Left kidney (tissue), 2 donors: Measurements from ENCODE around the gene MRTO4. TPM values are rescaled to one million over a fixed set of nuclear protein-coding genes. Genes with fewer than 3 reads are reported as not detected.
"Not testable (repeated sequence)": the region's sequence is repeated elsewhere in the genome, so short reads cannot be mapped to it uniquely, and the experiment has no call there.

Experiments used
- DNase-seq: peaks from one replicate; pipeline ENCODE4 v3.0.0-alpha.2; 2013
- polyA plus RNA-seq: library from polyadenylated mRNA; unstranded; fragments of 120-200 nt; gene quantifications from one replicate; pipeline ENCODE4 v1.2.1, GENCODE V29; 2013; ENCODE audit not compliant: insufficient read length

The MRTO4 gene
- polyA plus RNA-seq, 1 donor = 32.4 TPM

DNA sequence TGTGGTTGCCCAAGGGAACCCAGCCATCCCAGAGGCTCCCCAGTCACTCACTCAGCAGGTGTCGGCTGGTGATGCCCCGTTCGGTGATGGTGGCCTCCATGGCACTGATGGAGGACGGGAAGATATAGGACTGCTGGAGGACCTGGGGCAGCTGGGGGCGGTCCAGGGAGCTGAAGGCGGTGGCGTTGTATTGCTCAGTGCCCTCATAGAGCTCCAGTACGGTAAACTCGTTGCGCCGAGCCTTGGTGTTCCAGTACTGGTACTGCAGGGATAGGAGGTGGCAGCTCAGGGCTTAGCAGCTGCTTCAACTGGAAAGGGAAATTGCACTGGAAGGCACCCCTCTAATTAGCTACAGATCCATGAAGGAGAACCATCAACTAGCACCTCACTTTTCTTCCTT is 29.0 kb upstream of the MRTO4 start:
- no peak for DNase-seq

DNA sequence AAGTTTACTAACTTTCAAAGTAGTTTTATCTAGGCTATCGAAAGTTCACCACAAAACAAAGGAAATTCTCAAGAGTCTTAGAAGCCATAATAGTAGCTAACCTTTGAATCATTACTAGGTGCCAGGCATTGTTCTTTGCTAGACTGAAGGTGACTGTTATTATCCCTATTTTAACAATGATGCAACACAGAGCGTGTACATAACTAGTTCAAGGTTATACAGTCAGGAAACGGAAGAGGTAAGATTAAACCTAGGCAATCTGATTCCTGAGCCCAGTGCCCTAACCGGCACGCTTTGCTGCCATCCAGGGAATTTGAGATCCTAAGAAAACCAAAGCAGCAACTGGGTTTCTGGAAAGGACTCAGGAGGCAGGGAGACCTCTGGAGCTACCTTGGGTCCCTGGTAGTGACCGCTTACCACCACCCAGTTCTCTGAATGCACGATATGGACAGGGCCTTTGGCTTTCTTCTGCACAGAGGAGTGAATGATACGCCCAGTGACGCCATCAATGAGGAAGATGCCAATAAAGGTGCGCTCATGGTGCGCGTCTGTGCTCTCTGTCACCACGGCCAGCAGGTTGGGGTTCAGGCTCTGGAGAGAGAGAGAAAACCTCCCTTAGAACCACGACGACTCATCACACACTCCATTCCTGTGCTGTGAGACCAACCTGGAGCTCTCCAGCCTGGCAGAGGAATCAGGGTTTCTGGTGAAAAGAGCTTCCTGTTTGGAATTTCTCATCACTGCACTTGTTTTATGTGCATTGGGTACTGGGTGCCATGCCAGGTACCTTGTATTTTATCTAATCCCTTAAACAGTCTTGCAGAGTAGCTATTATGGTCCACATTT is 28.4 kb upstream of the MRTO4 start:
- no peak for DNase-seq

DNA sequence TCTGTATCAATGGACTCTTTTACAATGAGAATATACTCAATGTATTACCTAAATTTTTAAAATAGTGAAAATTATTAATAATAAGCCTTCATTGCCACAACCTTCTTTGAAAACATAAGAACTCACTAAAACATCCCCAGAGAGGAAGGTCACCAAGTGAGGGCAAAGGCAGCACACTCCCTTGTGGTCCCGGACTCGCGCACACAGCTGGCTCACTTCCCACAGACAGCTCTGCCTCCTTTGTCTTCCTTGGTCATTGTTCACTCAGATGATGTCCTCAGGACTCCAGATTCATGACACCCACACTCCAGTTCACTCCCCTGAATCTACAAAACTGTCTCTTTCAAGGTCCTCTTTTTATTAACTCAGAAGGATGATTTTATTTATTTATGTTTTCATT is 22.4 kb upstream of the MRTO4 start:
- no peak for DNase-seq

- DNase-seq = no peak
Observed at GRCh38 chr1:19229828-19230325, 21.7 kb upstream of the MRTO4 start.

DNA sequence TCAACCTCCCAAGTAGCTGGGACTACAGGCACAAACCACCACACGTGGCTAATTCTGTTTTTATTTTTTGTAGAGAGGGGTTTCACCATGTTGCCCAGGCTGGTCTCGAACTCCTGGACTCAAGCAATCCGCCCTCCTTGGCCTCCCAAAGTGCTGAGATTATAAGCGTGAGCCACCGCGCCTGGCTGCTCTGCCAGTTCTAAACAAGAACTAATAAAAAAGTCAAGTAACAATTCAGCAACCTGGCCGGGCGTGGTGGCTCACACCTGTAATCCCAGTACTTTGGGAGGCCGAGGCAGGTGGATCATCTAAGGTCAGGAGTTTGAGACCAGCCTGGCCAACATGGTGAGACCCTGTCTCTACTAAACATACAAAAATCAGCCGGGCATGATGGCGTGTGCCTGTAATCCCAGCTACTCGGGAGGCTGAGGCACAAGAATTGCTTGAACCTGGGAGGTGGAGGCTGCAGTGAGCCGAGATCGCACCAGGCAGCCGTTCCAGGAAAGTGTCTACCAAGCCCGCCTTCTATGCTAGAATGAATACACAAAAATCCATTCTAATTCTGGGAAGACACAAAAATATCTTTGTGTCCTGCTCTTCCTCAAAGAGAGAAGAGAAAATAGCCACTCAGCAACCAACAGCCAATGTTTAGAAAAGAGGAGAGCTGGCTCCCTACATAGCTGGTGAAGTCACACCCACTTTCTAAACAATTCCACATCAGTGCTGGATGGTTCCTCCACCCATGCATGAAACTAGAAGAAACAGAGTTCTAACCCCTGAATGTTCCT is 19.7 kb upstream of the MRTO4 start:
- DNase-seq = not testable (repeated sequence)

DNA sequence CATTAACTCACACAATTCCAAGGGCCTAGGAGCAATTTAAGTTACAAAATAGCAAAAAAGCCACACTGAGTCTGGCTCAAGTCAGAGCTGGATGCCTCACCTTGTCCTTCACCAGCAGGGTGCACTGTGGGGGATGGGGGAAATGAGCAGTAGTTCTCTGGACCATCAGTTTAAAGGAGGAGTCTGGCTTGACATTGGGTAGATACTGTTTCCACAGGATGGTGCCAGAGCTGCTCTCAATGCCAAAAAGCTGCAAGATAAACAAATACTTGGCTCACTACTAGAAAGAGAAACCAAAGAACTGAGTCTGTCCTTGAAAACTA is 19.1 kb upstream of the MRTO4 start:
- no peak for DNase-seq

GRCh38 chr1:19234224-19234623 is 17.4 kb upstream of the MRTO4 start:
- no peak for DNase-seq

- no peak for DNase-seq
Observed at GRCh38 chr1:19239876-19240275, 11.7 kb upstream of the MRTO4 start.

- DNase-seq = no peak
Observed at GRCh38 chr1:19240673-19241538, 10.7 kb upstream of the MRTO4 start.

- DNase-seq = no peak
Observed at GRCh38 chr1:19250629-19251304, 838 bp upstream of the MRTO4 start.

GRCh38 chr1:19254416-19254815 is 2.8 kb downstream of the MRTO4 start:
- DNase-seq = no peak

DNA sequence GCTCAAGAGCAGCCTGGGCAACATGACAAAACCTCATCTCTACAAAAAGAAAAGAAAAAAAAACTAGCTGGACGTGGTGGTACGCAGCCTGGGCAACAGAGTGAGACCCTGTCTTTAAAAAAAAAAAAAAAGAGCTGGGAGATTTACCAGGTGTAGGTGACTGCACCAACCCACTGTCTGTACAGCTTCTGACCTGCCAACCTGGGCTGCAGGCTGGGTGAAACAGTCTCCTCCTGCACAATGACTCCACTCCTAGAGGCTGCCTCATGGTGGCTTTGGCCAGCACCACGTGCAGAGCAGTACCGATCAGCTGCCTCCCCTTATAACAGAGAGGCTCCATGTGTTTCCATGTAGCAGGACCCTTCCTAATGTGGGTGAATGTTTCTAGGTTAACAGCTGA is 3.7 kb downstream of the MRTO4 start:
- DNase-seq = no peak

GRCh38 chr1:19256301-19256700 is 4.7 kb downstream of the MRTO4 start:
- DNase-seq = not testable (repeated sequence)

DNA sequence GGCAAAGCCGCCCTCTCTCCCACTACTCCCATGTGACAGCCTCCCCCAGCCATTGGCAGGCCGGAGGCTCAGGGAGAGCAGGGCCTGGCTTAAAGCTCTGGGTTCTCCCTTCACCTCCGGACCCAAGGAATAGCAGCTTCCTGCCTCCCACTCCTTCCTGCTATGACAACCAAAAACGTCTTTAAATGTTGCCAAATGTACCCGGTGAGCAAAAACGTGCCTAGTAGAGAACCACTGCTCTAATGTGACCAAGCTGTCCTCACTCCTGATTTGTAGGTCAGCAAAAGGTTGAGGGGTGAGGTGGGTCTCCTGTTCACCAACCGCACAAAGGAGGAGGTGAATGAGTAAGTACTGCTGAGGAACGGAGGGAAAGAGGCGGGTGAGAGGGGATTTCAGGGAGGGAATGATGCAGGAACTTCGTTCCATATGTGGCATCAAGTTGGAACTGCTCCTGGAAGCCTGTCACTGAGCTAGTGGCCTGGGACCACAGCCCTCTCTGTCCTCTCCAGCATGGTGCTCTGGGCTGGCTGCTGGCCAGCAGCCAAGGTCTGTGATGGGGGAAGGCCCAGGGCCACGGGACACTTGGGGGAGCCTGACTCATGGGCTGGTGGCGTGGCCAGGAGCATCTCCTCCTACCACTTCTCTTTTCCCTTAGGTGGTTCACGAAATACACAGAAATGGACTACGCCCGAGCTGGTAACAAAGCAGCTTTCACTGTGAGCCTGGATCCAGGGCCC is 5.7 kb downstream of the MRTO4 start:
- no peak for DNase-seq

- no peak for DNase-seq
Observed at GRCh38 chr1:19258353-19258752, 6.7 kb downstream of the MRTO4 start.

DNA sequence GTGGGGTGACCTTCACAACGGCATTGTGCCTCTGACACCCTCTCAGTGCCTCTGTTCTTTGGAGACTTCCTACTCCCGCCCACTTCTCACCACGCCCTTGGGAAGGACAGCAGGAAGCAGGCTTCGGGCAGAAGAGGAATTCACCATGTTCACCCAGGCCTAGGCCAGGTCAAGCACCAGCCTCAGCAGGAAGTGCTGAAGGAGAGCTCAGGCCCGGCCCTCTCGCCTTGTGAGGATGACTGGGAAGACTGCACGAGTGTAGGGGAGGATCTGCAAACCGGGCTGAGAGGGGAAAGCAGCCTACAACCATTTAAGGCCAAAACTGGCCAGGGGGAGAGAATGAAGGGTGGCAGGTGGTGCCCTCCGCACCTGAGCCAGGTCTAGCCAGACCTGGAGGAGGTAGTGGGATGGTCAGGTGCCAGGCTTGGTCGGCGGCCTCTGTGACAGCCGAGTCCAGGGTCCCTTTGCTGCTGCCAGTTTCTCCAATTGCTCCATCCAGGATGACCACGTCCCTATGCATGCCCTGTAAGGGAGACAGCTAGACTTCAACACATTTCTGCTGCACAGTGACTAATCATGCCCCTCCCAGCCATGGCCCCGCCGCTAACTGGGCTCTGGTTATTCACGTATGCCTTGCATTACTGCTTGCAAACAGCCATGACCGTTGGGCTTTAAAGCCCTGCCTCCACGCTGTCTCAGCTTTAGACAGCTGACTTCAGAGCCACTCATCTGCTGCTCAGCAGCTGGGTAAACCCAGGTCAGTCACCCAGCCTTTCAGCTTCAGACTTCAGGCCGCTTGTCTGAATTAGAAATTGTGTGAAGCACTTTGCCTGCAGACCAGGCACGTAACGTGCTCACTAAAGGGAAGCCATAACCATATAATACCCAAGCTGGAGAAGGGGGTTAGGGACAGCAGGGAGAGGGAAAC is 8.9 kb downstream of the MRTO4 start:
- no peak for DNase-seq

GRCh38 chr1:19262047-19262446 is 10.4 kb downstream of the MRTO4 start:
- no peak for DNase-seq

- no peak for DNase-seq
Observed at GRCh38 chr1:19262744-19263143, 11.1 kb downstream of the MRTO4 start.

GRCh38 chr1:19268445-19268844 is 16.8 kb downstream of the MRTO4 start:
- DNase-seq = no peak
